ENCODE data around the gene AGER.

DNA sequence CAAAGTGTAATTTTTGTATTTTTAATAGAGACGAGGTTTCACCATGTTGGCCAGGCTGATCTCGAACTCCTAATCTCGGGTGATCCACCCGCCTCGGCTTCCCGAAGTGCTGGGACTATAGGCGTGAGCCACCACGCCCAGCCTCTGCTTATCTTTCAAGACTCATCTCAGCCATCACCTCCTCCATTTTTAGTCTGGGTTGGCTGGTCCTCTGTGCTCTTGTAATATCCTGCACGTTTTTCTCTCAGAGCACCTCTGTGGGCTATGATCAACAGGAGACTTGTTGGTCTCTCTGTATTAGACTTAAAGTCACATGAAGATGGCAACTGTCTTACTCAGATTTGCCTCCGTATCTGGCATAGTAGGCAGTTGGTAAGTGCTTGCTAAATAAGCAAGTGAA lies 32.2 kb upstream of the AGER start:
- TF ChIP-seq ZNF384 (IDR thresholded peaks at IDR 0.05; ENCODE audit: low read depth, low read length): no peak
- TF ChIP-seq ATF1 (CRISPR knock-in tag; IDR thresholded peaks at IDR 0.05): no peak
- no peak for TF ChIP-seq ATF1 (tag; IDR thresholded peaks at IDR 0.05)
- no peak for TF ChIP-seq CBX2 (IDR thresholded peaks at IDR 0.05; ENCODE audit: insufficient read depth, low read length, poor library complexity, severe bottlenecking)
- TF ChIP-seq BRF1 (IDR thresholded peaks at IDR 0.05; ENCODE audit: borderline replicate concordance, extremely low read depth, insufficient read length): no peak
- no peak for TF ChIP-seq KAT8 (IDR thresholded peaks at IDR 0.05; ENCODE audit: low read depth)
- TF ChIP-seq, protein P1, sequence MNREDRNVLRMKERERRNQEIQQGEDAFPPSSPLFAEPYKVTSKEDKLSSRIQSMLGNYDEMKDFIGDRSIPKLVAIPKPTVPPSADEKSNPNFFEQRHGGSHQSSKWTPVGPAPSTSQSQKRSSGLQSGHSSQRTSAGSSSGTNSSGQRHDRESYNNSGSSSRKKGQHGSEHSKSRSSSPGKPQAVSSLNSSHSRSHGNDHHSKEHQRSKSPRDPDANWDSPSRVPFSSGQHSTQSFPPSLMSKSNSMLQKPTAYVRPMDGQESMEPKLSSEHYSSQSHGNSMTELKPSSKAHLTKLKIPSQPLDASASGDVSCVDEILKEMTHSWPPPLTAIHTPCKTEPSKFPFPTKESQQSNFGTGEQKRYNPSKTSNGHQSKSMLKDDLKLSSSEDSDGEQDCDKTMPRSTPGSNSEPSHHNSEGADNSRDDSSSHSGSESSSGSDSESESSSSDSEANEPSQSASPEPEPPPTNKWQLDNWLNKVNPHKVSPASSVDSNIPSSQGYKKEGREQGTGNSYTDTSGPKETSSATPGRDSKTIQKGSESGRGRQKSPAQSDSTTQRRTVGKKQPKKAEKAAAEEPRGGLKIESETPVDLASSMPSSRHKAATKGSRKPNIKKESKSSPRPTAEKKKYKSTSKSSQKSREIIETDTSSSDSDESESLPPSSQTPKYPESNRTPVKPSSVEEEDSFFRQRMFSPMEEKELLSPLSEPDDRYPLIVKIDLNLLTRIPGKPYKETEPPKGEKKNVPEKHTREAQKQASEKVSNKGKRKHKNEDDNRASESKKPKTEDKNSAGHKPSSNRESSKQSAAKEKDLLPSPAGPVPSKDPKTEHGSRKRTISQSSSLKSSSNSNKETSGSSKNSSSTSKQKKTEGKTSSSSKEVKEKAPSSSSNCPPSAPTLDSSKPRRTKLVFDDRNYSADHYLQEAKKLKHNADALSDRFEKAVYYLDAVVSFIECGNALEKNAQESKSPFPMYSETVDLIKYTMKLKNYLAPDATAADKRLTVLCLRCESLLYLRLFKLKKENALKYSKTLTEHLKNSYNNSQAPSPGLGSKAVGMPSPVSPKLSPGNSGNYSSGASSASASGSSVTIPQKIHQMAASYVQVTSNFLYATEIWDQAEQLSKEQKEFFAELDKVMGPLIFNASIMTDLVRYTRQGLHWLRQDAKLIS (CRISPR knock-in tag; IDR thresholded peaks at IDR 0.05): no peak
- no peak for TF ChIP-seq MAZ (CRISPR knock-in tag; conservative IDR thresholded peaks at IDR 0.05 in 1 of 2, IDR thresholded peaks at IDR 0.05 in 1 of 2)
- no peak for TF ChIP-seq POLR2A (conservative IDR thresholded peaks at IDR 0.05)
